GM12891 (cell line): ENCODE results near the gene LAMA5.

ENCODE experiments used
- POLR2A ChIP-seq: IDR thresholded peaks from 2 replicates; pipeline ENCODE4 v1.6.1; 2011; ENCODE audit warnings: low read depth, low read length, control low read depth
- POU2F2 ChIP-seq: IDR thresholded peaks from 2 replicates; pipeline ENCODE4 v1.6.1; 2011; ENCODE audit warnings: low read depth, mild to moderate bottlenecking, control low read depth, low read length, moderate library complexity
- SPI1 ChIP-seq: IDR thresholded peaks from 2 replicates; pipeline ENCODE4 v1.6.1; 2011; ENCODE audit warnings: low read depth, low read length, control low read depth
- TAF1 ChIP-seq: IDR thresholded peaks from 2 replicates; pipeline ENCODE4 v1.6.1; 2011; ENCODE audit warnings: low read depth, low read length, control low read depth

DNA sequence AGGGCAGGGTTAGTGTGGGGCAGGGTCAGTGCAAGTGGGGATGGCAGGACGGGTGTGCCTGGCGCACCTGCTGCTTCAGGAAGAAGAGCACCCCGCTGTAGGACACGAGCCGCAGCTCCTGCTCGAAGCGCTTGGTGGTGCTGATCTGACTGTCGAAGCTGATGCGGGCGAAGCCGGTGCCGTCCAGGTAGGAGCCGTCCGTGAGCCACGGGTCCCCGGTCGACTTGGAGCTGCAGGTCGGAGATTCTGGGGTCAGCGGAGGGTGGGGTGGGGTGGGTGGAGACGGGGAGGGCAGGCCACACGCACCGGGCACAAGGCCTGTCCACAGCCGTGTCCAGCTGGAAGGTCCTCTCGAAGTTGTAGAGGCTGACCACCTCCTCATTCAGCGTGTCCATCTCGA is 54.1 kb downstream of the LAMA5 start:
- TF ChIP-seq POU2F2 (no peak), POLR2A (no peak), TAF1 (no peak), SPI1 (no peak)
